Endometrium (tissue), 2 donors: ENCODE results near the gene ZNF264.
A peak's percentile ranks its signal among the peaks of the same experiment; 100 is the strongest.
"Not testable (repeated sequence)": the region's sequence is repeated elsewhere in the genome, so short reads cannot be mapped to it uniquely, and the experiment has no call there.

Source experiments
- FAIRE-seq: peaks from 2 replicates; lab custom pipeline; 2012; peaks lifted over from hg19 to GRCh38; lab: Jason Lieb, UNC
- donor health status: control.
- donor health status: control.

Gene ZNF264

DNA sequence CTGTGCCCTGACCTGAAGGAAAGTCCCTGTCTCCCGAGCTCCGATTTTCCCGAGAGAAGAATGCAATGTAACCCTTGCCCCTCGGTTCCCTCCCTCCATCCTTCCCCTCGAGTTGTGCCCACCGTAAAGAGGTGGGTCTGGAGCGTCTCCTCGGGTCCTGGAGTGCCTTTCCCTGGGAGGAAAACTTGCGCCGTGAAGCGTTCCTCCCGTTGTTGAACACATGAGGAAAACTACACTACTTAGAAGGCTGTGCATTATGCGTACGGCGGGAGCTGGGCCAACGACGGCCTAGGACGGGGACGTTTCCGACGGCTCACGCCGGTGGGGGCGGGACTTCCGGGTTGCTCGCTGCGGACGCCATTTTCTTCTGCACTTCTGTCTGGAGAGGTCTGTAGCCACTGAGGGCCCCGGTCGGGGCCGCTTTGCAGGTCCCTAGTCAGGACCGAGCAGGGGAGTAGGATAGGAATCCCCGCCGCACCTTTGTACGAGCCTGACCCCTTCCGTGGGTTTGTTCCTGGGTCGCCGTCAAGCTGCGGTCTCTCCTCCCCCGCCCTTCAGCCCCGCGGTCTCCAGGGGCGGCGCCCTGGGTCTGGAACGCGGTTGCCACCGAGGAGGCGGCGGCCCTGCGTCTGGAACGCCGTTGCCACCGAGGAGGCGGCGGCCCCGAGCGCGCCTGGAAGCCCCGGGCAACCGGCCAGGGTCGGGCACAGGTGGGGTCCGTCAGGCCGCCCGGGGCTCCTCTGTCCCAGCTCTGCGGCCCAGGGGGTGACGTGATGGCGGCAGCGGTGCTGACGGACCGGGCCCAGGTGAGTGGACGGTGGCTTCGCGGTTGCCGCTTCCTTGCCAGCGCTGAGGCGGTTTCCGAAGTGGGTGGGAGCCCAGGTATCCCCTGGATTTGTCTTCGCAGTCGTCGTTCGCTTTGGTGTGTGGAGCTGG, at the start of gene ZNF264:
Gene ZNF264 (plus strand): TSS at position 360 of the 936 bp plus-strand sequence. CDS start 414 bp downstream, at position 774.
- no peak for FAIRE-seq

DNA sequence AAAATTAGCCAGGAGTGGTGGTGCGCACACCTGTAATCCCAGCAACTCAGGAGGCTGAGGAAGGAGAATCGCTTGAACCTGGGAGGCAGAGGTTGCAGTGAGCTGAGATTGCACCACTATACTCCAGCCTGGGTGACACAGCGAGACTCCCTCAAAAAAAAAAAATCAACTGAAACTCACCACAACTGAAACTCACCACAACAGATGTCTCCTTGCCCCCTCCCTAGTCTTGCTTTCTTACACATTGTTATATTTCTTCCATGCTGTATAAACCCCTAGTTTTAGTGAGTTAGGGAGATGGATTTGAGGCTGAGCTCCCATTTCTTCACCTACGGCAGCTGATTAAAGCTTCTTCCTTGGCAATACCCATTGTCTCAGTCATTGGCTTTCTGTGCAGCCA, 49.6 kb upstream of the ZNF264 start:
- FAIRE-seq, result no peak

DNA sequence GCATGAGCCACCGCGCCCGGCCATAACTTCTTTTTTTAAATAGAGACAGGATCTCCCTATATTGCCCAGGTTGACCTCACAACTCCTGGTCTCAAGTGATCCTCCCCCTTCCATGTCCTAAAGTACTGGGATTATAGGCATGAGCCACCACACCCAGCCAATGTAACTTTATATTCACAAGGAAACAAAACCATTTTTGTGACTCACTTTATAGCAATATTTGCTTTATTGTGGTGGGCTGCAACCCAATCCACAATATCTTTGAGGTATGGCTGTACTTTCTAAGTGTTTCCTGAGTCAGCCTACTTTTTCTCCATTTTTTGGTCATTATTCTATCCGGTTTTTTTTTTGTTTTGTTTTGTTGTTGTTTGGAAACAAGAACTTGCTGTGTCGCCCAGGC, 38.4 kb upstream of the ZNF264 start:
- FAIRE-seq, result no peak

DNA sequence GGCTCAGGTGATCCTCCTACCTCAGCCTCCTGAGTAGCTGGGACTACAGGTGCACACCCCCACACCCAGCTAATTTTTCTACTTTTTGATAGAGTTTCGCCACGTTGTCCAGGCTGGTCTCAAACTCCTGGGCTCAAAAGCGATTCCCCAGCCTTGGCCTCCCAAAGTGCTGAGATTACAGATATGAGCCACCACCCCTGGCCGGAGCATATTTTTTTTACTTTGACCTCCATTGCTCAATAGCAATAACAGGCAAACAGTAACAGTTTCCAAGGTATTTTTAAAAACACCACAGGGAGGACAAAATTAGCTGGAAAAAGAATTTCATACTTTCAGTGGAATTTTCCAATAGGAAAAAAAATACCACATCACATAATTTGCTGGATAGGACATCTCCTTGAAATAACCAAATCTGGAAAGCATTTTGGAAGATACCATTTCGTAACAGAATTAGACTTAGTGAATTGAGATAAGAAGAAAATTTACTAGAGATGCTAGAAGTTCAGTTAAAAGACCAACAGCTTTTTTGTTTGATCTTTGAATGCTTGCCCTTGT, 29.2 kb upstream of the ZNF264 start:
- no peak for FAIRE-seq

DNA sequence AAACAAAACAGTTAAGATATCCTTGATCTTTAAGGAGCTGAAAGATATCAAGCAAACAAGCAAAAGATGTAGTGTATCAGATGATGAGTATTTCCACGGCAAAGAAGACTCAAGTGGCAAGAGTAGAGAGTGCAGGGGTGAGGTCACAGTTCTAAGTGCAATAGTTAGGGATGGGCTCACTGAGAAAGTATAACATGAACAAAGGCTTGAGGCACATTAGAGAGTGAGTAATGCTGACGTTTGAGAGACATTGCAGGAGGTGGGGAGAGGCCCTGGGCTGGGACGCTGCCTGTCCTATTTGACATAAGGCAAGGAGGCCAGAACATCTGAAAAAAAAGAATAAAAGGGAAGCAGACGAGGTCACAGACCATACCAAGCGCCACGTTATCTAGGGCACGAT, 25.5 kb upstream of the ZNF264 start:
- no peak for FAIRE-seq

- no peak for FAIRE-seq
These were observed 23.9 kb upstream of the ZNF264 start, which contains the start of gene DUXA for GRCh38 chr19:57167385-57167784. Gene DUXA, minus strand, starts transcription at chr19:57167485. Its CDS starts 42 bp downstream, at chr19:57167443.

GRCh38 chr19:57171551-57172081, 19.7 kb upstream of the ZNF264 start:
- no peak for FAIRE-seq

DNA sequence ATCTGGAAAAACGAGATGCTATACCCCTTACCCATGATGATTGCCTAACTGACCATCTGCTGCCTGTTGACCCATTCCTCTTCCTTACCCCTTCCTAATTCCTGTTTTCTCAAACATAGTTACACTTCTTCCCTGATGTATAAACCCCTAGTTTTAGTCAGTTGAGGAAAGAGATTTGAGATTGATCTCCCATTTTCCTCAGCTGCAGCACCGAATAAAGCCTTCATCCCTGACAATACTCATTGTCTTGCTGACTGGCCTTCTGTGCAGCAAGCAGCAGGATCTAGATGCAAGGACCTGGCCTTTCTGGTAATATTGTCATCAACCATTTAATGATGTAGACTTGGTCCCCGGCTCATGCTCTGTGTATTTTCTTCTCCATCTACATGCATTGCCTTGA, 999 bp upstream of the ZNF264 start:
- no peak for FAIRE-seq

DNA sequence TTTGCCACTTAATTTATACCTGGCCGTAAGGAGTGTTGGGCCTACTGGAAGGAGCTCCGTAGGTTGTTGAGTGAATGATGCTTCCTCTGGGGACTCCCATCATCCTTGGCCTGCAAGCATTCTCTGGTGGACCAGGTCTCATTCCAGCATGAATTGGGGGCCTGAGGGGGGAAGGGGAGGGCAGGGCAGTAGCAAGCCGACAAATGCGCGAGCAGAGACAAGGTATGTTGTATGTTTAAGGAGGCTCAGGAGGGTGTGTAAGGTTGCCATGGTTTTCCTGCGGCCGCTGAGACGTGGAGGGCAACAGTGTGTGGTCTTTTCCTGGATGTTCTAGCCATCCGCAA, 749 bp downstream of the ZNF264 start:
- FAIRE-seq, result no peak

DNA sequence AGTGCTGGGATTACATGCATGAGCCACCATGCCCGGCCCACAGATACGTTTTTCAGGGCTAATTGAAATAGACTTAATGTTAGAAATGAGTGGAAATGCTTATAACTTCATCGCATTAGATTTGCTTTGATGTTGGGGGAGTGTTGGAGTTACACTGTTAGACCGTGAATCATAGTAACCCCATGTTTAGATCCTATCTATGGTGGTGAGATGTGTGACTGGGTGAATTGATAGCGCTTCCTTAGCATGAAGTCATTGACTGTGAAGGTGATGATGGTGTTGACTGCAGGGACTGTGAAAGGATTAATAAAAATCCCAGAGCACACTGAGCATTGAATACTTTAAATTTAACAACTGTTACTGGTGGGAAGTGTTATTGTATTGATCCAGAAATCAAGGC, 1.7 kb downstream of the ZNF264 start:
- FAIRE-seq, result no peak

- FAIRE-seq, result not testable (repeated sequence)
These were observed 6.6 kb downstream of the ZNF264 start for GRCh38 chr19:57197874-57198273.

DNA sequence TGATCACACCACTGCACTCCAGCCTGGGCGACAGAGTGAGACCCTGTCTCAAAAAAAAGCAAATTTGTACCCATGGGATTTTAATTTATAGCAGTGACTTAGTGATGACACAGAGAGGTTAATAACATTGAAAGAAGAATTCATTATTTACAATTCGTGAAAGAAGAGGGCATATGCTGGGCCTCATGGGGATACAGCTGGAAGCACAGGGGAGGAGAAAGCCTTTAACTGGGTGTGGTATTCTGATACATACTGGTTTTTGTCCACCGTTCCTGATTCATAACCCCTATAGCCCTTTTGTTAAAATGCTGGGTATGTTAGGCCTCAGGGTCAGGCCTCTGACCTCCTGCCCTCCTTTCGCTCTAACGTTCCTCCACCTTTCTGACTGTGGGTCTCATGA, 10.9 kb downstream of the ZNF264 start:
- FAIRE-seq, result no peak

- no peak for FAIRE-seq
These were observed 19.1 kb downstream of the ZNF264 start for GRCh38 chr19:57210381-57210780.

DNA sequence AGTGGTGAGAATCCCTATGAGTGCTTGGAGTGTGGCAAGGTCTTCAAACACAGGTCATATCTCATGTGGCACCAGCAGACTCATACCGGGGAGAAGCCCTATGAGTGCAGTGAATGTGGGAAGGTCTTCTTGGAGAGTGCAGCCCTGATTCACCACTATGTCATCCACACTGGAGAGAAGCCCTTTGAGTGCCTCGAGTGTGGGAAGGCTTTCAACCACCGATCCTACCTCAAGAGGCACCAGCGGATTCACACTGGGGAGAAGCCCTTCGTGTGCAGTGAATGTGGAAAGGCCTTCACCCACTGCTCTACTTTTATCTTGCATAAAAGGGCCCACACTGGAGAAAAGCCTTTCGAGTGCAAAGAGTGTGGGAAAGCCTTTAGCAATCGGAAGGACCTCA, 20.8 kb downstream of the ZNF264 start:
- FAIRE-seq, result no peak

GRCh38 chr19:57227502-57227901, 36.2 kb downstream of the ZNF264 start:
- no peak for FAIRE-seq

DNA sequence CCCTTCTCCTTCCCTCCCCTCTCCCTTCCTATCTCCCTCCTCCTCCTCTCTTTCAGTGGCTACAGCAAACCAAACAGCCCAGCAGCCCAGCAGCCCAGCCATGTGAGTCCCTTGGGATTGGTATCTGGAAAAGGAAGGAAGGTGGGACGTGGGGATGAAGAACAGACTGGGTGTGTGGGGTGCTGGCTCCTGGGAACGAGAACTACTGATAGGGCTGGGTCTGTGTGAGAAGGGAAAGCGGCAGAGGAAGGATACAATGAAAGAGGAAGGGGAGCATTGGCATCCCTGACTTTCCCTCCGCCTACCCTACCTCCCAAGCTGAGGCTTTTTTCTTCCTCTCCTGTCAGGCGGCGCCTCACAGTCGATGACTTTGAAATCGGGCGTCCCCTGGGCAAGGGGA, 40.4 kb downstream of the ZNF264 start:
- no peak for FAIRE-seq

DNA sequence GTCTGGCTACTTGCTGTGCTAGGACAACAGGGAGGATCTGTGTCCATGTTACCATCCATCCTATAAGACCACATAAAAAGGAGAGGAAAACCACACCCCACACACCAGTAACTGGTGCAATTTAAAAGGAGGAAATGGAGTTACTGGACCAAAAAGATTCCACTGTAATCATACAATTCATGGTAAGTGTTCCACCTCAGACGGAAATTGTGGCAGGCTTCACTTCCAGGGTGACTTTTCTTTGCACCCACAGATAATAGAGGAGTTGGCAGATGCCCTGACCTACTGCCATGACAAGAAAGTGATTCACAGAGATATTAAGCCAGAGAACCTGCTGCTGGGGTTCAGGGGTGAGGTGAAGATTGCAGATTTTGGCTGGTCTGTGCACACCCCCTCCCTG, 41.9 kb downstream of the ZNF264 start:
- FAIRE-seq, result no peak

GRCh38 chr19:57239982-57240310, 48.6 kb downstream of the ZNF264 start:
- FAIRE-seq, result no peak

GRCh38 chr19:57240311-57241090, 49.2 kb downstream of the ZNF264 start, which contains the start of gene ZNF805:
Gene ZNF805, plus strand, starts transcription at chr19:57240632. Its CDS starts 260 bp downstream, at chr19:57240892.
- FAIRE-seq, result peak; percentile 77

DNA sequence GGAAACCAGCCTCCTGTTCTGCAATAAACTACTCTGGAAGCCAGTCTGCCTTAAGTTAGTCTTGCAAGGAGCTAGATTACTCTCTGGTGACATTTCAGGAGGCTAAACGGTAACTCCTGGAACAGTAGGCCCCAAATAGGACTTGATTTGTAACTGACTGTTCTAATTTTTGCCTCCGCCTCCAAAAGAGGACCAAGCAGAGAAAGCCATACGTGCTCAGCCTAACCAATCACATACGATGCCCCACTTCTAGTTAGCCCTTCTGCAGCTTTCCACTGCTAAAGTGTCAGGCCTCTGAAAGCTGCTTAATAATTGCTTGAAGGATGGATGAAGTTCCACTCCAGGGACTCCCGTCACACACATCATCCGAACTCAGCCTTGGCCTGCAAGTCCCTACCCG, 49.9 kb downstream of the ZNF264 start:
- FAIRE-seq, result no peak

DNA sequence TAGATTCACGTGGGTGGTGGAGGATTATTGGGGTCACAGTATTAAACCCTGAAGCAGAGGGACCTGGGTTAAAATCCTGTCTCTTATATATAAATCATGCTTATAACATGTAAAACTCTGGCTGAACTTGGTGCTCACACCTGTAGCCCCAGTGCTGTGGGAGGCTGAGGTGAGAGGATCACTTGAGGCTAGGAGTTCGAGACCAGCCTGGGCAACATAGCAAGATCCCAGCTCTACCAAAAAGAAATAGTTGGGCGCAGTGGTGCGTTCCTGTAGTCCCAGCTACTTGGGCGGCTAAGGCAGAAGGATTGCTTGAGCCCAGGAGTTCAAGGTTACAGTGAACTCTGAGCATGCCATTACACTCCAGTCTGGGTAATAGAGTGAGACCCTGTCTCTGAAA, 51.5 kb downstream of the ZNF264 start:
- no peak for FAIRE-seq

DNA sequence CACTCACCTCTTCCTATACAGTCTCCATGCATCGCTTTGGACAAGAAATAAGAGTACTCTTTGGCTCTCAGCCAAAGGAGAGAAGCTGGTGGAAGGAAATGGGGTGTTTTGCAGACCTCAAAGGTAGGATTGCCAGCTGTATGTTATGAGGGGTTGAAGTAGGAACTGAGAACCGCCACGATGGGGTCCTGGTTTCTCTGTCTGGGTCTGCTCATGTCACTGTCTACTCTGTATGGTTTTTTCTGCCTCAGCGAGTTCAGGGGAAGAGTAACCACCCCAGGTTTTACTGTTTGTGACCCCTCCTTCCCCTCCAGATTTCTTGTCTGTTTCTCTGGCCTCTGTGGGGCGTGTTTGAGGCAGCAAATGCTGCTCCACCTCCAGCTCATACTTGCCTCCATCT, 53.2 kb downstream of the ZNF264 start:
- FAIRE-seq, result no peak

DNA sequence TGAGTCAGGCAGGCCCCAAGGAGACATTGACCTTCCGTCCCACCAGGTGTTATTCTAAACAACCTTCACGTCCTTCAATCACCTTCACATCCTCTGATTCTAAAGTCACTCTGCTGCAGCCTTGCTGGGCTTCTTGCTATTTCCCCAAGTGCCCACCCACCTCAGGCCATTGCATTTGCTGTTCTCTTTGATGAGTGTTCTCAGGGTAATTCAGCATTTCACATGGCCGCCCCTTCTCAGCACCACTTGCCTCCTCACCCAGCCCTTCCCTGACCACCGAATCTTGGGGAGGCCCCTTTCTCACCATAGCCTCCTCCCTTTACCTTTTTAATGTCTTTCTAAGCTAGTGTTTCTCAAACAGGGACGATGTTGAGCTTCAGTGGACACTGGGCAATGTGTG, 53.8 kb downstream of the ZNF264 start:
- FAIRE-seq, result no peak
